ENCODE data around the gene RIPOR3. TPM values are rescaled to one million over a fixed set of nuclear protein-coding genes. Genes with fewer than 3 reads are reported as not detected.
"Not testable (repeated sequence)": the region's sequence is repeated elsewhere in the genome, so short reads cannot be mapped to it uniquely, and the experiment has no call there.

The RIPOR3 gene
- total RNA-seq, 2 experiments from 2014 or later: not detected

- no peaks in the 10 kb centered on the region for H3K36me3 Mint-ChIP-seq (ENCODE audit: low read depth)
- H3K4me3 Mint-ChIP-seq: no peak overlapping the region
- H3K9me3 Mint-ChIP-seq (ENCODE audit: insufficient read depth): no peaks in the 10 kb centered on the region
- POLR2A ChIA-PET: no interaction called here
- ATAC-seq (no peak), DNase-seq (no peak)
- no peaks in the 10 kb centered on the region for H3K27me3 Mint-ChIP-seq (ENCODE audit: low read depth)
- CTCF ChIA-PET: no interaction called here
- H3K27ac Mint-ChIP-seq: no peak overlapping the region
- no peaks in the 10 kb centered on the region for H3K4me1 Mint-ChIP-seq (ENCODE audit: low read depth)
Measured at GRCh38 chr20:50629670-50630045, 61.7 kb downstream of the RIPOR3 start.

- H3K27me3 Mint-ChIP-seq (ENCODE audit: low read depth): no peaks in the 10 kb centered on the region
- no peak for DNase-seq
- H3K9me3 Mint-ChIP-seq (ENCODE audit: insufficient read depth): no peaks in the 10 kb centered on the region
- H3K36me3 Mint-ChIP-seq (ENCODE audit: low read depth): no peaks in the 10 kb centered on the region
- H3K4me1 Mint-ChIP-seq (ENCODE audit: low read depth): no peaks in the 10 kb centered on the region
- ChIA-PET CTCF (no interaction called here), POLR2A (no interaction called here)
- H3K4me3 Mint-ChIP-seq: no peak overlapping the region
- H3K27ac Mint-ChIP-seq: no peak overlapping the region
- no peak for ATAC-seq
Measured at GRCh38 chr20:50628853-50629669, 62.3 kb downstream of the RIPOR3 start.

- no peaks in the 10 kb centered on the region for H3K4me1 Mint-ChIP-seq (ENCODE audit: low read depth)
- ChIA-PET POLR2A (no interaction called here), CTCF (no interaction called here)
- H3K27ac Mint-ChIP-seq: no peak overlapping the region
- no peaks in the 10 kb centered on the region for H3K36me3 Mint-ChIP-seq (ENCODE audit: low read depth)
- H3K9me3 Mint-ChIP-seq (ENCODE audit: insufficient read depth): no peaks in the 10 kb centered on the region
- no peaks in the 10 kb centered on the region for H3K27me3 Mint-ChIP-seq (ENCODE audit: low read depth)
- no peak overlapping the region for H3K4me3 Mint-ChIP-seq
- no peak for DNase-seq
- ATAC-seq: no peak
Measured at GRCh38 chr20:50628332-50628731, 63.0 kb downstream of the RIPOR3 start.

- H3K27me3 Mint-ChIP-seq (ENCODE audit: low read depth): no peaks in the 10 kb centered on the region
- H3K9me3 Mint-ChIP-seq (ENCODE audit: insufficient read depth): no peaks in the 10 kb centered on the region
- no peaks in the 10 kb centered on the region for H3K36me3 Mint-ChIP-seq (ENCODE audit: low read depth)
- H3K4me3 Mint-ChIP-seq: no peak overlapping the region
- DNase-seq: no peak
- H3K4me1 Mint-ChIP-seq (ENCODE audit: low read depth): no peaks in the 10 kb centered on the region
- ChIA-PET POLR2A (no interaction called here), CTCF (no interaction called here)
- ATAC-seq: no peak
- H3K27ac Mint-ChIP-seq: no peak overlapping the region
Measured at GRCh38 chr20:50627747-50628146, 63.6 kb downstream of the RIPOR3 start.

- no peaks in the 10 kb centered on the region for H3K27me3 Mint-ChIP-seq (ENCODE audit: low read depth)
- H3K27ac Mint-ChIP-seq: no peak overlapping the region
- no peaks in the 10 kb centered on the region for H3K9me3 Mint-ChIP-seq (ENCODE audit: insufficient read depth)
- ChIA-PET CTCF (interaction anchor here (0.6 to 2.3 kb wide), 5 partner anchors 9 to 557 kb away, joined by 3 to 23 read pairs (median 4); no protein-coding TSS in a partner anchor), POLR2A (no interaction called here)
- H3K36me3 Mint-ChIP-seq (ENCODE audit: low read depth): no peaks in the 10 kb centered on the region
- peak; percentile 35 for DNase-seq
- H3K4me1 Mint-ChIP-seq (ENCODE audit: low read depth): no peaks in the 10 kb centered on the region
- no peak for ATAC-seq
- H3K4me3 Mint-ChIP-seq: no peak overlapping the region
Measured at GRCh38 chr20:50625986-50626677, 65.2 kb downstream of the RIPOR3 start.

GRCh38 chr20:50624351-50625016 is 66.9 kb downstream of the RIPOR3 start:
- Mint-ChIP-seq H3K36me3 (ENCODE audit: low read depth) (no peaks in the 10 kb centered on the region), H3K4me3 (no peak overlapping the region), H3K27me3 (ENCODE audit: low read depth) (no peaks in the 10 kb centered on the region), H3K27ac (no peak overlapping the region), H3K9me3 (ENCODE audit: insufficient read depth) (no peaks in the 10 kb centered on the region), H3K4me1 (ENCODE audit: low read depth) (no peaks in the 10 kb centered on the region)
- DNase-seq (no peak), ATAC-seq (no peak)
- CTCF ChIA-PET: interaction anchor here (0.6 to 2.3 kb wide), 2 partner anchors 11 kb away, joined by 3 to 11 read pairs; no protein-coding TSS in a partner anchor
- POLR2A ChIA-PET: no interaction called here

GRCh38 chr20:50621068-50621665 is 70.2 kb downstream of the RIPOR3 start:
- Mint-ChIP-seq H3K27ac (no peak overlapping the region), H3K4me3 (no peak overlapping the region), H3K36me3 (ENCODE audit: low read depth) (no peaks in the 10 kb centered on the region), H3K9me3 (ENCODE audit: insufficient read depth) (no peaks in the 10 kb centered on the region), H3K27me3 (ENCODE audit: low read depth) (no peaks in the 10 kb centered on the region), H3K4me1 (ENCODE audit: low read depth) (no peaks in the 10 kb centered on the region)
- POLR2A ChIA-PET: no interaction called here
- CTCF ChIA-PET: interaction anchor here (0.7 to 1.0 kb wide), 2 partner anchors 17 to 128 kb away, joined by 3 read pairs; no protein-coding TSS in a partner anchor
- no peak for ATAC-seq
- DNase-seq: no peak

- H3K27ac Mint-ChIP-seq; H3K9me3 Mint-ChIP-seq (ENCODE audit: insufficient read depth); ATAC-seq; H3K36me3 Mint-ChIP-seq (ENCODE audit: low read depth); DNase-seq; POLR2A ChIA-PET; H3K4me1 Mint-ChIP-seq (ENCODE audit: low read depth); CTCF ChIA-PET; H3K27me3 Mint-ChIP-seq (ENCODE audit: low read depth); H3K4me3 Mint-ChIP-seq: not testable (repeated sequence)
Measured at GRCh38 chr20:50620459-50620858, 70.9 kb downstream of the RIPOR3 start.

GRCh38 chr20:50618537-50618936 is 72.8 kb downstream of the RIPOR3 start:
- Mint-ChIP-seq H3K4me3 (no peak overlapping the region), H3K27me3 (ENCODE audit: low read depth) (no peaks in the 10 kb centered on the region), H3K27ac (no peak overlapping the region), H3K36me3 (ENCODE audit: low read depth) (no peaks in the 10 kb centered on the region), H3K9me3 (ENCODE audit: insufficient read depth) (no peaks in the 10 kb centered on the region), H3K4me1 (ENCODE audit: low read depth) (no peaks in the 10 kb centered on the region)
- ATAC-seq (no peak), DNase-seq (no peak)
- ChIA-PET CTCF (interaction anchor here (0.8 kb wide), 1 partner anchor 17 kb away, joined by 3 read pairs; no protein-coding TSS in a partner anchor), POLR2A (no interaction called here)

- POLR2A ChIA-PET: no interaction called here
- DNase-seq: no peak
- no peaks in the 10 kb centered on the region for H3K27me3 Mint-ChIP-seq (ENCODE audit: low read depth)
- H3K36me3 Mint-ChIP-seq (ENCODE audit: low read depth): no peaks in the 10 kb centered on the region
- no peak overlapping the region for H3K27ac Mint-ChIP-seq
- H3K4me3 Mint-ChIP-seq: no peak overlapping the region
- CTCF ChIA-PET: interaction anchor here (1.4 kb wide), 1 partner anchor 9 kb away, joined by 4 read pairs; no protein-coding TSS in a partner anchor
- H3K9me3 Mint-ChIP-seq (ENCODE audit: insufficient read depth): no peaks in the 10 kb centered on the region
- no peak for ATAC-seq
- no peaks in the 10 kb centered on the region for H3K4me1 Mint-ChIP-seq (ENCODE audit: low read depth)
Measured at GRCh38 chr20:50617022-50617421, 74.3 kb downstream of the RIPOR3 start.

- ChIA-PET CTCF (no interaction called here), POLR2A (no interaction called here)
- no peaks in the 10 kb centered on the region for H3K9me3 Mint-ChIP-seq (ENCODE audit: insufficient read depth)
- H3K4me3 Mint-ChIP-seq: no peak overlapping the region
- no peaks in the 10 kb centered on the region for H3K4me1 Mint-ChIP-seq (ENCODE audit: low read depth)
- no peaks in the 10 kb centered on the region for H3K36me3 Mint-ChIP-seq (ENCODE audit: low read depth)
- no peaks in the 10 kb centered on the region for H3K27me3 Mint-ChIP-seq (ENCODE audit: low read depth)
- H3K27ac Mint-ChIP-seq: no peak overlapping the region
- no peak for ATAC-seq
- no peak for DNase-seq
Measured at GRCh38 chr20:50615407-50615806, 75.9 kb downstream of the RIPOR3 start.

Measured in activated CD8-positive, alpha-beta T cell treated with anti-CD3 and anti-CD28 coated beads, Interleukin-2, amount 10 ng/mL, durations not matched to agents 7 days and 5 days (primary cell).